HFF-Myc (cell line): ENCODE results near the gene HRK.

Source experiments
- DNase-seq: peaks from one replicate; pipeline ENCODE4 v3.0.0-alpha.2; 2011; ENCODE audit warnings: low read depth; ENCODE audit errors: extremely low read depth
- H3K4me3 ChIP-seq: replicated peaks from 2 replicates; pipeline ENCODE4 v1.5.1; 2011; ENCODE audit warnings: low read depth, mild to moderate bottlenecking, control low read depth, low read length
- TF ChIP-seq, protein P1 (sequence below): IDR thresholded peaks from 2 replicates; pipeline ENCODE4 v1.5.1; 2012; ENCODE audit warnings: mild to moderate bottlenecking, low read depth, low read length, control low read depth; ENCODE audit errors: missing control alignments

HRK gene

DNA sequence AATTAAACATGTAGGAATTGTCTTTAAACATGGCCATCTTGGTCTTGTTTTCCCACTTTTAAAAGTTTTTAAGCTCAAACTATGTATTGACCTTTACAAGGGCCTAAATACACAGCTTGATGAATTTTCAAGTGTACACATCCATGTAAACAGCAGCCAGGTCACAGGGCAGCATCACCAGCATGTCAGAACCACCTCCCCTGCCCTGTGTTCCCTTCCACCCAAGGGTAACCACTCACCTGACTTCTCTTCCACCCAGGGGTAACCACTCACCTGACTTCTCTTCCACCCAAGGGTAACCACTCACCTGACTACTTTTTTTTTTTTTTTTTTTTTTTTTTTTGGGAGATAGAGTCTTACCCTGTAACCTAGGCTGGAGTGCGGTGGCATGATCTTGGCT is 34.1 kb upstream of the HRK start:
- H3K4me3 ChIP-seq = no peak overlapping the region
- DNase-seq = no peak
- TF ChIP-seq, protein P1, sequence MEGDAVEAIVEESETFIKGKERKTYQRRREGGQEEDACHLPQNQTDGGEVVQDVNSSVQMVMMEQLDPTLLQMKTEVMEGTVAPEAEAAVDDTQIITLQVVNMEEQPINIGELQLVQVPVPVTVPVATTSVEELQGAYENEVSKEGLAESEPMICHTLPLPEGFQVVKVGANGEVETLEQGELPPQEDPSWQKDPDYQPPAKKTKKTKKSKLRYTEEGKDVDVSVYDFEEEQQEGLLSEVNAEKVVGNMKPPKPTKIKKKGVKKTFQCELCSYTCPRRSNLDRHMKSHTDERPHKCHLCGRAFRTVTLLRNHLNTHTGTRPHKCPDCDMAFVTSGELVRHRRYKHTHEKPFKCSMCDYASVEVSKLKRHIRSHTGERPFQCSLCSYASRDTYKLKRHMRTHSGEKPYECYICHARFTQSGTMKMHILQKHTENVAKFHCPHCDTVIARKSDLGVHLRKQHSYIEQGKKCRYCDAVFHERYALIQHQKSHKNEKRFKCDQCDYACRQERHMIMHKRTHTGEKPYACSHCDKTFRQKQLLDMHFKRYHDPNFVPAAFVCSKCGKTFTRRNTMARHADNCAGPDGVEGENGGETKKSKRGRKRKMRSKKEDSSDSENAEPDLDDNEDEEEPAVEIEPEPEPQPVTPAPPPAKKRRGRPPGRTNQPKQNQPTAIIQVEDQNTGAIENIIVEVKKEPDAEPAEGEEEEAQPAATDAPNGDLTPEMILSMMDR = no peak

DNA sequence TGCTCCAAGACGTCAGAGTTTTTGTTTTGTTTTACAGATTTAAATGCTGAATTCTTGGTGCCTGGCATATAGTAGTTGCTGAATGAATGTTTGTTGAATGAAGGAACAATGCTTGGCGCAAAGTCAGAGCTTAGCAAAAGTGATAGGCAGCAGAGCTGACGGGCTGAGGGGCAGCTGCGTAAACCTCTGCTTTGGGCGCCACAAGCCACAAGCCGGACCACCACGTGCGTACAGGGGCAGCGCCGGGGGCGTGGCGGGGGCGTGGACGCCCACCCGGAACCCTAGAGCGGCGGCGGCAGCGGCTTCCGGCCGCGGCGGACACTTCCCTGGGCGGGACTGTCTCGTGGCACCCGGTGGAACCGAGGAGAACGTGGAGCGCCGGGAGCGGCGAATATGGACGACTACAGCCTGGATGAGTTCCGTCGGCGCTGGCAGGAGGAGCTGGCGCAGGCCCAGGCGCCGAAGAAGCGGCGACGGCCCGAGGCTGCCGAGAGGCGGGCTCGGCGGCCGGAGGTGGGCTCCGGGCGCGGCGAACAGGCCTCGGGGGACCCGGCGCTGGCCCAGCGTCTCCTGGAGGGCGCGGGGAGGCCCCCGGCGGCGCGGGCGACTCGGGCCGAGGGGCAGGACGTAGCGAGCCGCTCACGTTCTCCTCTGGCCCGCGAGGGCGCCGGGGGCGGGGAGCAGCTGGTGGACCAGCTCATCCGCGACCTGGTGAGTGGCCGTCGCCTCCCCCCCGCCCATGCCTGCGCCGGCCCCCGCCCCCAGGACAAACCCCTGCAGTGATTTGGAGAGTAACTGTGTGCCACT is 29.6 kb upstream of the HRK start, which contains the start of gene FBXW8:
FBXW8 (plus strand) TSS at position 306 of the 807 bp plus-strand sequence; CDS start at position 394, 88 bp downstream.
- TF ChIP-seq, protein P1 = no peak
- peak; percentile 25 for DNase-seq
- peak within 1 kb of the TSS; percentile 65 for H3K4me3 ChIP-seq

DNA sequence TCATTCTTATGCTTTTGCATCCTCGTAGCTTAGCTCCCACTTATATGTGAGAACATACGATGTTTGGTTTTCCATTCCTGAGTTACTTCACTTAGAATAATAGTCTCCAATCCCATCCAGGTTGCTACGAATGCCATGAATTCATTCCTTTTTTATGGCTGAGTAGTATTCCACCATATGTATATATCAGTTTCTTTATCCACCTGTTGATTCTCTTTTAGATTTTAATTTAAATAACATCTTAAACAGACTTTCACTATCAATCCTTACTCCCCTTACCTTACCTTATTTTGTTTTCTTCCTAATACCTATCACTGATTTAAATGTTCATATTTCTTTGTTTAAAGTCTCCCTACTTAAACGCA is 29.0 kb upstream of the HRK start:
- peak overlapping the region; percentile 65 for H3K4me3 ChIP-seq
- TF ChIP-seq, protein P1 = no peak
- DNase-seq = no peak

DNA sequence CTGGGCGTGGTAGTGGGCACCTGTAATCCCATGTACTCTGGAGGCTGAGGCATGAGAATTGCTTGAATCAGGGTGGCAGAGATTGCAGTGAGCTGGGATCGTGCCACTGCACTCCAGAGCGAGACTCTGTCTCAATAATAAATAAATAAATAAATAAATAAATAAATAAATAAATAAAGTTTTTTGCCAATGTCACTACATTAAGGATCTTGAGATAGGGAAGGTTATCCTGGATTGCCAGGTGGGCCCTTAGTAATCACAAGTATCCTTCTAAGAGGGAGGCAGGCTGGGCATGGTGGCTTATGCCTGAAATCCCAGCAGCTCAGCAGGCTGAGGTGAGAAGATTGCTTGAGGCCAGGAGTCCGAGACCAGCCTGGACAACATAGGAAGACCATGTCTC is 25.0 kb upstream of the HRK start:
- no peak overlapping the region for H3K4me3 ChIP-seq
- TF ChIP-seq, protein P1 = no peak
- DNase-seq = no peak

DNA sequence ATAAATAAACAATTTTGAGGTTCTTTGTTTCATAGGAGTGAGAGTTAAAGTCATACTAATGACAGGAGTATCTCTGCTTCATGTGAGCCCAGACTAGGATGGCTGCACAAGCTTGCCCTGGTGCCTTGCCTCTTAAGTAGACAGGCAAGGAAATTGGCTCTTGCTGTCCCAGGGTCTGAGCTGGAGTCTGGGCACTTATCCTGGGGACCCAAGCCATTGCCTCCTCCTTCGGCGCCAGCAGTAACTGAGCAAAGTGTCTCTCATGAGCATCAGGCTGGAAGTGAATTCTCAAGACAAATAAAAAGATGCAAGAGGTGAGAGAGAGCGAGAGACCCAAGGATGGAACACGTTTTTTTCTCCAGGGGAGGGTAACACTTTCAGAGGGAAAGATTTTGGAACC is 22.6 kb upstream of the HRK start:
- no peak for DNase-seq
- no peak overlapping the region for H3K4me3 ChIP-seq
- TF ChIP-seq, protein P1 = no peak

DNA sequence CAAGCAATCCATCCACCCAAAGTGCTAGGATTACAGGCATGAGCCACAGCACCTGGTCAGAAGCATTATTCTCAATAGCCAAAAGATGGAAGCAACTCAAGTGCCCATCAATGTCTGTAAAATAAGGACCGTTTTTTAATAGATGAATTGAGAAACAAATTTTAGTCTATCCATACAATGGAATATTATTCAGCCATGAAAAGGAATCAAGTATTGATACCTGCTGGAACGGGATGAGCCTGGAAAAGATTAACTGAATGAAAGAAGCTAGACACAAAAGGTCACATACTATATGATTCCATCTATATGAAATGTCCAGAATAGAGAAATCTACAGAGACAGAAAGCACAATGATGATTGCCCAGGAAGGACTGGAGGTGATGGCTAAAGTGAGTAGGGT is 20.4 kb upstream of the HRK start:
- H3K4me3 ChIP-seq = no peak overlapping the region
- TF ChIP-seq, protein P1 = no peak
- DNase-seq = no peak
